Measurements from ENCODE around the gene TMEM248.

Gene TMEM248

DNA sequence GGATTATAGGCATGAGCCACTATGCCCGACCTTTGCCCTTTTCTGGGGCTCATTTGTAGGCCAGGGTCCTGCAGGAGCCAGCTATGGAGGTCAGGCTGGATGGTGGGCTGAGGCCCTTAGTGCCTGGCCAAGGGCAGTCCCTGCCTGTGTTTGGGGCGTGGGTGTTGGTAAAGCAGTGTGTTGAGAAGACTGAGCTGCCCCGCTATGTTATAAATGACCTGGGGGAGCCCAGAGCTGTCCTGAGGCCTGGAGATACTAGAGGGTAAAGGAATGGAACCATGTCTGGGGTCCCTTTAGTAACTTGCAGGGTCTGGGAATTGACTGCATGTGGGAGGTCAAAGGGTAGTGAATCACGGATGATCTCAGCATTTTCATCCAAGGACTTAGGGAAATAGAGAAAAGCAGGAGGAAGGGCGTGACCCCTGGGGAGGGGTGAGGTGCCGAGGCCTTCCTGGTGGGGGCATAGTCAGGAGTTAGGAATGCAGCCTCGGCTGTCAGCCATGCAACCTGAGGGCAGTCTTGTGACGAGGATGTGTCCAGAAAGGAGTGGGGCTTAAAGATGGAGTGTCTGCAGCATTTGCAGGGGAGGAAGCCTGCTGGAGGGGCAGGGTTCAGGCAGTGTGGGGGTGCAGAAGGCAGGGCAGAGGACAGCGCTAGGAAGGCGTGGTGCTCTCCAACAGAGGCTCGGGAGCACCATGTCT, 31.5 kb downstream of the TMEM248 start:
- no peak for FAIRE-seq
- TF ChIP-seq CTCF (IDR thresholded peaks at IDR 0.05; ENCODE audit: insufficient read depth, missing control alignments), result no peak
- DNase-seq (ENCODE audit: insufficient read length, low spot score), result no peak

GRCh38 chr7:66953044-66953427, 32.0 kb downstream of the TMEM248 start:
- DNase-seq (ENCODE audit: insufficient read length, low spot score) (no peak), FAIRE-seq (no peak)
- TF ChIP-seq CTCF (IDR thresholded peaks at IDR 0.05; ENCODE audit: insufficient read depth, missing control alignments), result no peak

- FAIRE-seq (no peak), DNase-seq (ENCODE audit: insufficient read length, low spot score) (no peak)
- TF ChIP-seq CTCF (IDR thresholded peaks at IDR 0.05; ENCODE audit: insufficient read depth, missing control alignments), result no peak
Measured at GRCh38 chr7:66957595-66958290, 36.7 kb downstream of the TMEM248 start.

- FAIRE-seq (no peak), DNase-seq (ENCODE audit: insufficient read length, low spot score) (no peak)
- no peak for TF ChIP-seq CTCF (IDR thresholded peaks at IDR 0.05; ENCODE audit: insufficient read depth, missing control alignments)
Measured at GRCh38 chr7:66958538-66959350, 37.7 kb downstream of the TMEM248 start.

DNA sequence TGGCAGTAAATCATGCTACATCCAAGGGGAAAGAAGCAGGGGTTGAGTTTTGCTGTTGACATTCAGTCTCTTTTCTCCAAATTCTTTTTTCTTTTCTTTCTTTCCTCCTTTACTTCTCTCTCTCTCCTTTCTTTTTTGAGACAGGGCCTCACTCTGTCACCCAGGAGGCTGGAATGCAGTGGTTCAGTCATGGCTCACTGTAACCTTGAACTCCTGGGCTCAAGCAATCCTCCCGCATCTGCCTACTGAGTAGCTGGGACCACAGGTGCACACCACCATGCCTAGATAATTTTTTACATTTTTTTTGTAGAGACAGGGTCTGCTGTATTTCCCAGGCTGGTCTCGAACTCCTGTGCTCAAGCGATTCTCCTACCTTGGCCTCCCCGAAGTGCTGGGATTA, 39.2 kb downstream of the TMEM248 start:
- FAIRE-seq, result no peak
- no peak for TF ChIP-seq CTCF (IDR thresholded peaks at IDR 0.05; ENCODE audit: insufficient read depth, missing control alignments)
- DNase-seq (ENCODE audit: insufficient read length, low spot score), result no peak

GRCh38 chr7:66961096-66961495, 40.1 kb downstream of the TMEM248 start:
- FAIRE-seq (no peak), DNase-seq (ENCODE audit: insufficient read length, low spot score) (no peak)
- TF ChIP-seq CTCF (IDR thresholded peaks at IDR 0.05; ENCODE audit: insufficient read depth, missing control alignments), result no peak
